Measurements from ENCODE around the gene GRID1.
"Not testable (repeated sequence)": the region's sequence is repeated elsewhere in the genome, so short reads cannot be mapped to it uniquely, and the experiment has no call there.

GRID1 gene

DNA sequence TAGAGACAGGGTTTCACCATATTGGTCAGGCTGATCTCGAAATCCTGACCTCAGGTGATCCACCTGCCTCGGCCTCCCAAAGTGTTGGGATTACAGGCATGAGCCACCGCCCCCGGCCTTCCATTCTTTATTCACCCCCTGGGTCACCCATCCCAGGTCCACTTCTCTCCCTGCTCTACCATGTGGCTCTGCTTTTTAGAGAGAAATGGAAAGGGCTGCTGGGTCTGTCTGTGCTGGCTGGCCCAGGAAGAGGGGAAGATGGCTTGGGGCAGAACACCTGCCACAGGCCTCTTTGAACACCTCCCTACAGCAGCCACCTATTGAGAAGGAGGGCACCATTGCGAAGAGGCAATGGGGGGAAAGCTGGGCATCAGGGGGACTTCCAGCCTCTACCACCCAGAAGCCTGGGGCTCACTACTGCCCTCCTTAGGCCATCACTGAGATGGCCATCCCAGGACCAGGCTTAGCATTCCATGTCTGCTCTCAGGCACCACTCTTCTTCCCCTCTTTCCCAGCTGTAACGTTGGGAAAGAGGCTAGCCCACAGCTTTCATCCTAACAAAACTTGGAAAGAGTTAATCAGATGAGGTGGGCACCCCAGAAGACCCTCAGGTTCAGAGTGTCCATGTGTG lies 256.3 kb downstream of the GRID1 start:
- TF ChIP-seq JUND (IDR thresholded peaks at IDR 0.05; ENCODE audit: low read depth), result no peak
- in situ Hi-C loops (cut with HindIII; ENCODE audit: low pct_unique_long_range_greater_than_20kb, low sequenced_read_pairs), result no loop called here
- no peak for DNase-seq (ENCODE audit: low read depth in 1 of 2, low spot score in 1 of 2)

GRCh38 chr10:86109421-86109820 lies 257.2 kb downstream of the GRID1 start:
- in situ Hi-C loops (cut with HindIII; ENCODE audit: low pct_unique_long_range_greater_than_20kb, low sequenced_read_pairs), result no loop called here
- no peak for TF ChIP-seq JUND (IDR thresholded peaks at IDR 0.05; ENCODE audit: low read depth)

DNA sequence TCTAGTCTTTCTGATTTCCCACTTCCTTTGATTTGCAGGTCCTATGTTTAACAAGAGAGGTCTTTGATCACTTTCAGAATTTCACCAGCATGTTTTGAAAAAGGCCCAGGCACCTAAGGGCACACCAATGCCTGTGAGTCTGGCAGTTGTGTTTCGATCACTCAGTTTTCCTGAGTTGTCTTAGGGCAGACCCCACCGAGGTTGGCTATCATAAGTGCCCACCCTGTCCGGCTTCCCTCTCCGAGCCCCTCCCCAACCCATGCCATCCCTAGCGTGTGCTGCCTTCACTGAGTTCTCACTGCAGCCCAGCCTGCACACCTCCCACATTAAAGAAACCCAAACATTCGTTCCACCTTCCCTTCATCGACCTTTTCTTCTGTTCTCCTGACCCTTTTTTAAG lies 257.9 kb downstream of the GRID1 start:
- DNase-seq (ENCODE audit: low read depth in 1 of 2, low spot score in 1 of 2), result no peak
- TF ChIP-seq JUND (IDR thresholded peaks at IDR 0.05; ENCODE audit: low read depth), result no peak
- in situ Hi-C loops (cut with HindIII; ENCODE audit: low pct_unique_long_range_greater_than_20kb, low sequenced_read_pairs), result no loop called here

More at GRCh38 chr10:86109421-86109820, 257.2 kb downstream of the GRID1 start:
- no peak for DNase-seq (ENCODE audit: low read depth in 1 of 2, low spot score in 1 of 2)

- in situ Hi-C loops (cut with HindIII; ENCODE audit: low pct_unique_long_range_greater_than_20kb, low sequenced_read_pairs), result not testable (repeated sequence)
Observed at GRCh38 chr10:86107611-86108310, 258.8 kb downstream of the GRID1 start.

GRCh38 chr10:86107131-86107530 lies 259.5 kb downstream of the GRID1 start:
- DNase-seq (ENCODE audit: low read depth in 1 of 2, low spot score in 1 of 2), result no peak
- in situ Hi-C loops (cut with HindIII; ENCODE audit: low pct_unique_long_range_greater_than_20kb, low sequenced_read_pairs), result no loop called here
- TF ChIP-seq JUND (IDR thresholded peaks at IDR 0.05; ENCODE audit: low read depth), result no peak

More at GRCh38 chr10:86107611-86108310, 258.8 kb downstream of the GRID1 start:
- DNase-seq (ENCODE audit: low read depth in 1 of 2, low spot score in 1 of 2), result not testable (repeated sequence)

DNA sequence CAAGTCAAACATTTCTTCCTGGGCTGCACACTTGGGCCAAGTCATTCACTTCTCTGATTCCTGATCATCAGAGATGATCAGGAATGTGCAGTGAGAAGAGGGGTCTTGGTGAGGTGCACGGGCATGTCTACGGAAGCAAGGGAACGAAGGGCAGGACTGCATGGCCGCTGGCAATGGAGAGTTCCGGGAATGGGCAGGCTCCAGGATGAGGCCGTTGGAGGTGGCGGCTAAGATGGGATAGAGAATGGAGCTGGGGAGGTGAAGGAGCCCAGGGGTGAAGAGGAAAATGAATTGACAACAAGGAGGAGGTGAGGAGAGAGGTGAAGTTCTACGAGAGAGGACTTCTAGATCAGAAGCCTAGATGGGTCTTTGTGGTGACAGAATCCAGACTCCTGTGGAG lies 260.0 kb downstream of the GRID1 start:
- in situ Hi-C loops (cut with HindIII; ENCODE audit: low pct_unique_long_range_greater_than_20kb, low sequenced_read_pairs), result no loop called here
- TF ChIP-seq JUND (IDR thresholded peaks at IDR 0.05; ENCODE audit: low read depth), result no peak
- no peak for DNase-seq (ENCODE audit: low read depth in 1 of 2, low spot score in 1 of 2)

DNA sequence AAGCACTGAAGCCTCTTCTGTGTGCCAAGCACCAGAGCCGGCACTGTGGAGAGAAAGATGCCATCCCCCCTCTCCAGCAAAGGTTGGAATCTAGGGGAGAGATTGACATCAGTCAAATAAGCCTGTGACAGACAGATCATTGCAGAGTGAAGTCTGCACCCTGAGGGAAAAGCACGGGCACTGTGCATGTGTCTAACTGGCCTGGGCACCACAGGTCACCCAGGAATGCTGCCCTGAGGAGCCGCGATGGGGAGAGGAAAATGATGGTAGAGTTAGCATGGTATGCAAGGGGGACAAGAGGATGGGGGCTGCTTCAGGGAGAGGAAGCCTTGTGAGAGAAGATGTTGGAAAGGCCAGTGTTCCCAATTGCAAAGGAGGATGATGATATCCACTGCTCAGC lies 261.0 kb downstream of the GRID1 start:
- TF ChIP-seq JUND (IDR thresholded peaks at IDR 0.05; ENCODE audit: low read depth), result no peak
- in situ Hi-C loops (cut with HindIII; ENCODE audit: low pct_unique_long_range_greater_than_20kb, low sequenced_read_pairs), result no loop called here

DNA sequence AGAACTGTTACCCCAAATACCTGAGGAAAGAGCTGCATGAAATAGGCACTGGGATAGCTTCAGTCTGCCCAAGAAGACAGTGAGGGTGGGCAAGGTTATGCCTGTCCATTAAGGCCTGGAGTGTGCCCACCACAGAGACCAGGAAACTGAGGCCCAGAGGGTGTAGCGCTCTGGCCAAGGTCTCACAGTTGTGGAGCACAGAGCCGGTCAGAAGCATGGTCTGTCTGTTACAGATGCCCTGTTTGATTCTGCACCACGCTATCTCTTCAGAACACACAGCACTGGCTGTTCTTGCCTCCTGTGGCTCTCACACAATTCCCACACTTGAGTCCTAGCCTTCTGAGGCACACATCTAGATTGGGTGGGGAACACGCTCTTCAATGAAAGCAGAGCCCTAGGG lies 261.4 kb downstream of the GRID1 start:
- TF ChIP-seq JUND (IDR thresholded peaks at IDR 0.05; ENCODE audit: low read depth), result no peak
- no peak for DNase-seq (ENCODE audit: low read depth in 1 of 2, low spot score in 1 of 2)
- in situ Hi-C loops (cut with HindIII; ENCODE audit: low pct_unique_long_range_greater_than_20kb, low sequenced_read_pairs), result no loop called here

More for the DNA sequence above, 261.0 kb downstream of the GRID1 start:
- DNase-seq (ENCODE audit: low read depth in 1 of 2, low spot score in 1 of 2), result no peak

DNA sequence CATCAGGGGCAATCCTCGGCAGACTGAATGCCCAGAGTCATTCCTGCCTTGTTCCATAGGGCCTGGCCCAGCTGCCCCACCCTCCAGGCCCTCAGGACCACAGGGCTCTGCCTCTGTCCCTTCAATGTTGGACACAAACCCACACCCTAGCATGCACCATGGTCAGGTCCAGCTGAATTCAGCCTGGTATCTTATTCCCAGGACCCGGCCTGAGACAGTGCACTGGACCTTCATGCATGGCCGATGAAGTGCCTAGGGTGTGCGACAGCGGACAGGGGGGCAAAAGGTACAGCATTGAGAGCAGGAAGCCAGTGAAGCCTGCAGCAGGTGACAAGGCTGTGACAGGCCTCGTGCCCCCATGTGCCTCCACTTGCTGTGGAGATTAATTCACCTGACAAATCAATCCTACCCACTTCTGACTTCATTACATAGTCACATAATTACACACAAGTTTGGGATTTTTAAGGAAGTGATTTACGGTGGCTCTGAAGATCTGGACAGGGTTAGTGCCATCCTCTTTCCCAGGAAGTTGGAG lies 261.9 kb downstream of the GRID1 start:
- TF ChIP-seq JUND (IDR thresholded peaks at IDR 0.05; ENCODE audit: low read depth), result no peak
- in situ Hi-C loops (cut with HindIII; ENCODE audit: low pct_unique_long_range_greater_than_20kb, low sequenced_read_pairs), result no loop called here
- no peak for DNase-seq (ENCODE audit: low read depth in 1 of 2, low spot score in 1 of 2)

- in situ Hi-C loops (cut with HindIII; ENCODE audit: low pct_unique_long_range_greater_than_20kb, low sequenced_read_pairs), result no loop called here
- no peak for DNase-seq (ENCODE audit: low read depth in 1 of 2, low spot score in 1 of 2)
- TF ChIP-seq JUND (IDR thresholded peaks at IDR 0.05; ENCODE audit: low read depth), result no peak
Observed at GRCh38 chr10:86104156-86104555, 262.4 kb downstream of the GRID1 start.

DNA sequence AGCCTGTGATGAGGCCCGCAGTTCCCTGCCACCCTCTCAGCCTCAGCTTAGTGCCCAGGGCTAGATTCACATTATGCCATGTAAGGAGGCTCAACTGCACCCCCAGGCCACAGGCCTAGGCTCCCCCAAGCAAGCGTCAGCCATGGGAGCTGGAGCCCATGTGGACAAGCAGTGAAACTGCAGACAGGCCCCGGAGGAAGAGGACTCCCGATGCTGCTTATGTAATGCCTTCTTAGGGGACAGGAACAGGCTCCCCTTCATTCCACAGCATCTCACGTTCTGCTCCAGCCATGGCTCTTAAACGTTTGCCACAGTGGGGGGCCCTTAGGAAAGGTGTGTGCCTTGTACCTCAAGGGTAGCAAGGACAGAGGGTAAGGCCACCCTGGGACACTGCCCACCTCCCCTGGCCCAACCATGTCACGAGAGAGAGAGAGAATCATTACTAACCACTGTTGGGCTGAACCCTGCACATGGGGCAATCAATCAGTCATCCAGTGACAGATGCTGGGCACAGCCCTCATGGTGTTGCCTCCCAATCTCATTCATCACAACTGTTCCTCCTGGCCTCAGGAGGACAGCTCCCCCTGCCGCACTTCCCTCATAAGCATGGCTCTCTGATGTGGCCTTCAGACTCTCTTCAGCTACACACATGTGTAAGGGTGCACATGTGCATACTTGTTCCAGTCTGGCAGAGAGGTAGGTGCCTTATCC lies 263.0 kb downstream of the GRID1 start:
- TF ChIP-seq JUND (IDR thresholded peaks at IDR 0.05; ENCODE audit: low read depth), result no peak
- peak in 1 of 2 experiments; percentile 11 for DNase-seq (ENCODE audit: low read depth in 1 of 2, low spot score in 1 of 2)
- in situ Hi-C loops (cut with HindIII; ENCODE audit: low pct_unique_long_range_greater_than_20kb, low sequenced_read_pairs), result no loop called here

GRCh38 chr10:86102451-86102850 lies 264.1 kb downstream of the GRID1 start:
- DNase-seq (ENCODE audit: low read depth in 1 of 2, low spot score in 1 of 2), result no peak
- in situ Hi-C loops (cut with HindIII; ENCODE audit: low pct_unique_long_range_greater_than_20kb, low sequenced_read_pairs), result no loop called here
- TF ChIP-seq JUND (IDR thresholded peaks at IDR 0.05; ENCODE audit: low read depth), result no peak

DNA sequence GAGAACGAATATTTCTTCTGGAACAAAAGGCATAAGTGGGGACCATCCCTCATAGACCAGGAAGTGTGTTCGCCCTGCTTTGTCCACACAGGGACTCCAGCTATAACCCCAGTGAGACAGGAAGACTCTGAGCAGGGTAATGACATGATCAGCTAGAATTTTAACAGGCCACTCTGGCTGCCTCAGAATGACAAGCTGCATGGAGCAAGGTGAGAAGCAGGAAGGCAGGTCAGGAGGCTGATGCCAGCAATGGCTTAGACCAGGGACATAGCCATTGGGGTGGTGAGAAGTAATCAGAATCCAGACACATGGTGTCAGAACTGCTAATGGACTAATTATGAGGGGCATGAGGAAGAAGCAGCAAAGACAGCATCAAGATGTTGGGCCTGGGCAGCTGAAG lies 264.6 kb downstream of the GRID1 start:
- in situ Hi-C loops (cut with HindIII; ENCODE audit: low pct_unique_long_range_greater_than_20kb, low sequenced_read_pairs), result no loop called here
- no peak for DNase-seq (ENCODE audit: low read depth in 1 of 2, low spot score in 1 of 2)
- TF ChIP-seq JUND (IDR thresholded peaks at IDR 0.05; ENCODE audit: low read depth), result no peak
